Caco-2 (cell line): ENCODE data around the gene EMC7. TPM values are rescaled to one million over a fixed set of nuclear protein-coding genes. Genes with fewer than 3 reads are reported as not detected.

Experiments used
- BruUV-seq: library from RNA; stranded (reverse); fragments of 400-500 nt; replicated peaks from 2 replicates; lab custom pipeline; 2021; lab: Mats Ljungman, UMichigan
- CTCF ChIA-PET: fragments of 300-600 bp; sonication (Branson Sonifier 250); formaldehyde crosslinking; loops from one replicate; lab custom pipeline; 2022; ENCODE audit warnings: antibody characterized with exemption; lab: Charles Lee
- POLR2A ChIA-PET: fragments of 300-600 bp; sonication (Branson Sonifier 250); formaldehyde crosslinking; loops from one replicate; lab custom pipeline; 2022; ENCODE audit warnings: antibody characterized with exemption; lab: Charles Lee
- DNase-seq, 2 experiments: peaks; one replicate each; pipeline versions ENCODE4 v3.0.0 to v3.0.0-alpha.2; 2020 to 2022
- H3K27me3 ChIP-seq: replicated peaks from 2 replicates; pipeline ENCODE4 v1.6.0; 2011; ENCODE audit warnings: low read length; ENCODE audit not compliant: control insufficient read depth, insufficient read depth
- H3K36me3 ChIP-seq: 2 replicates; pipeline ENCODE4 v1.5.1; 2011; ENCODE audit warnings: low read length; ENCODE audit not compliant: control insufficient read depth, insufficient read depth
- H3K4me1 ChIP-seq: fragments of 250-450 bp; sonication (Bioruptor Pico); 2 replicates; pipeline ENCODE4 v1.5.1; 2020; ENCODE audit warnings: mild to moderate bottlenecking
- H3K4me3 ChIP-seq: 2 replicates; pipeline ENCODE4 v1.5.1; 2011; ENCODE audit warnings: low read depth, mild to moderate bottlenecking, control low read depth, low read length
- H3K9me3 ChIP-seq: fragments of 250-450 bp; sonication (Bioruptor Pico); 2 replicates; pipeline ENCODE4 v1.5.1; 2020; ENCODE audit warnings: mild to moderate bottlenecking, moderate library complexity
- H3K27ac Mint-ChIP-seq: one replicate; pipeline ENCODE4 v1.8.0; 2022; ENCODE audit warnings: mixed read lengths; ENCODE audit not compliant: unreplicated experiment
- H3K27me3 Mint-ChIP-seq: one replicate; pipeline ENCODE4 v1.8.0; 2022; ENCODE audit warnings: mixed read lengths; ENCODE audit not compliant: insufficient read depth, unreplicated experiment
- H3K36me3 Mint-ChIP-seq: one replicate; pipeline ENCODE4 v1.8.0; 2022; ENCODE audit warnings: mild to moderate bottlenecking, mixed read lengths; ENCODE audit not compliant: insufficient read depth, unreplicated experiment
- H3K4me1 Mint-ChIP-seq: one replicate; pipeline ENCODE4 v1.8.0; 2022; ENCODE audit warnings: low read depth, mixed read lengths; ENCODE audit not compliant: unreplicated experiment
- H3K4me3 Mint-ChIP-seq: one replicate; pipeline ENCODE4 v1.8.0; 2022; ENCODE audit warnings: mild to moderate bottlenecking, moderate library complexity, mixed read lengths; ENCODE audit not compliant: unreplicated experiment
- H3K9me3 Mint-ChIP-seq: one replicate; pipeline ENCODE4 v1.8.0; 2022; ENCODE audit warnings: mixed read lengths; ENCODE audit not compliant: unreplicated experiment
- intact Hi-C: fragments of 100-400 bp; cut with micrococcal nuclease; formaldehyde crosslinking; loops from one replicate; pipeline ENCODE4 v1.10.0; 2022; ENCODE audit not compliant: unreplicated experiment
- total RNA-seq: library from RNA; stranded (reverse); gene quantifications from 2 replicates; pipeline ENCODE4 v1.2.3, GENCODE V29; 2022
- TF ChIP-seq, protein P1 (sequence below), 2 experiments: fragments of 200-600 bp in 1 of 2; IDR thresholded peaks; 1 replicate in 1 of 2; 2 replicates in 1 of 2; pipeline versions ENCODE4 v1.5.1 to v1.8.0; 2011 to 2022; ENCODE audit warnings: antibody characterized with exemption in 1 of 2, control low read depth in 1 of 2, inconsistent platforms in 1 of 2, low read depth in 1 of 2, low read length in 1 of 2, mild to moderate bottlenecking in 1 of 2, moderate library complexity in 1 of 2; ENCODE audit not compliant: insufficient read depth in 1 of 2, severe bottlenecking in 1 of 2, unreplicated experiment in 1 of 2

Gene EMC7
- total RNA-seq, 1 experiment from 2014 or later: 74.2 TPM

- POLR2A ChIA-PET: interaction anchor here (1.6 kb wide), 1 partner anchor 23 kb away, joined by 4 read pairs; the partner anchor contains the start of genes EMC7 and PGBD4
- intact Hi-C loops: no loop called here
- Mint-ChIP-seq H3K27ac (no peak overlapping the region), H3K36me3 (peaks cover 6% of the 10 kb centered on the region), H3K4me1 (peaks cover 16% of the 10 kb centered on the region), H3K4me3 (no peak overlapping the region), H3K9me3 (no peaks in the 10 kb centered on the region), H3K27me3 (no peaks in the 10 kb centered on the region)
- H3K27me3 ChIP-seq: no peaks in the 10 kb centered on the region
- TF ChIP-seq, protein P1, sequence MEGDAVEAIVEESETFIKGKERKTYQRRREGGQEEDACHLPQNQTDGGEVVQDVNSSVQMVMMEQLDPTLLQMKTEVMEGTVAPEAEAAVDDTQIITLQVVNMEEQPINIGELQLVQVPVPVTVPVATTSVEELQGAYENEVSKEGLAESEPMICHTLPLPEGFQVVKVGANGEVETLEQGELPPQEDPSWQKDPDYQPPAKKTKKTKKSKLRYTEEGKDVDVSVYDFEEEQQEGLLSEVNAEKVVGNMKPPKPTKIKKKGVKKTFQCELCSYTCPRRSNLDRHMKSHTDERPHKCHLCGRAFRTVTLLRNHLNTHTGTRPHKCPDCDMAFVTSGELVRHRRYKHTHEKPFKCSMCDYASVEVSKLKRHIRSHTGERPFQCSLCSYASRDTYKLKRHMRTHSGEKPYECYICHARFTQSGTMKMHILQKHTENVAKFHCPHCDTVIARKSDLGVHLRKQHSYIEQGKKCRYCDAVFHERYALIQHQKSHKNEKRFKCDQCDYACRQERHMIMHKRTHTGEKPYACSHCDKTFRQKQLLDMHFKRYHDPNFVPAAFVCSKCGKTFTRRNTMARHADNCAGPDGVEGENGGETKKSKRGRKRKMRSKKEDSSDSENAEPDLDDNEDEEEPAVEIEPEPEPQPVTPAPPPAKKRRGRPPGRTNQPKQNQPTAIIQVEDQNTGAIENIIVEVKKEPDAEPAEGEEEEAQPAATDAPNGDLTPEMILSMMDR (IDR thresholded peaks at IDR 0.05; ENCODE audit: insufficient read depth in 1 of 2, low read depth in 1 of 2, low read length in 1 of 2, severe bottlenecking in 1 of 2, unreplicated experiment in 1 of 2): no peak
- H3K9me3 ChIP-seq: no peaks in the 10 kb centered on the region
- peaks cover 9% of the 10 kb centered on the region for H3K4me1 ChIP-seq
- no peak for DNase-seq
- H3K4me3 ChIP-seq: no peak overlapping the region
- no peaks in the 10 kb centered on the region for H3K36me3 ChIP-seq
- BruUV-seq: no TSS peak
- CTCF ChIA-PET: interaction anchor here (1.2 kb wide), 1 partner anchor 131 kb away, joined by 3 read pairs; the partner anchor contains the start of gene KATNBL1
These were observed 22.8 kb downstream of the EMC7 start for GRCh38 chr15:34078900-34079299.

DNA sequence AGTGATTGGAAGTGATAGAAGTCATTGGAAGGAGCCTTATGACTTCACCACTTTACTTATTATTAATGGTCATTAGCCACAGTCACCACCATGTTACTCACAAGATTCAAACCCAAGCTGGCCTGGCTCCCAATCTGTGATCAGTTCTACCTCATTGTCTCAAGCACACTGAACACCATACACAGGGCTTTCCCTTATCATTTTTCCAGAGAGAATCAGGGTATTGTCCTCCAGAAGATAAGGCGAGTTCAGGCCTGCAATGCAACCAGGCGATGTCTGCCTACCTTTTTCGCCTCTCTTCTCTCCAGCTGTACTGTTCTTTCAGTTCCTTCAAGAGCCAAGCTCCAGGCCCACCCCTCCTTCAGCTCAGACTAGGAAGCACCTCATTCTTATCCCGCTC is 24.9 kb downstream of the EMC7 start:
- peaks cover 16% of the 10 kb centered on the region for H3K4me1 Mint-ChIP-seq
- H3K4me3 Mint-ChIP-seq: no peak overlapping the region
- no peaks in the 10 kb centered on the region for H3K36me3 ChIP-seq
- H3K36me3 Mint-ChIP-seq: no peaks in the 10 kb centered on the region
- DNase-seq: no peak
- no peak overlapping the region for H3K27ac Mint-ChIP-seq
- peaks cover 9% of the 10 kb centered on the region for H3K4me1 ChIP-seq
- CTCF ChIA-PET: interaction anchor here (1.1 kb wide), 1 partner anchor 20 kb away, joined by 3 read pairs; no protein-coding TSS in a partner anchor
- no peaks in the 10 kb centered on the region for H3K27me3 ChIP-seq
- no peaks in the 10 kb centered on the region for H3K27me3 Mint-ChIP-seq
- POLR2A ChIA-PET: no interaction called here
- no peaks in the 10 kb centered on the region for H3K9me3 ChIP-seq
- BruUV-seq: no TSS peak
- intact Hi-C loops: no loop called here
- TF ChIP-seq, protein P1 (IDR thresholded peaks at IDR 0.05; ENCODE audit: insufficient read depth in 1 of 2, low read depth in 1 of 2, low read length in 1 of 2, severe bottlenecking in 1 of 2, unreplicated experiment in 1 of 2): no peak
- no peaks in the 10 kb centered on the region for H3K9me3 Mint-ChIP-seq
- H3K4me3 ChIP-seq: no peak overlapping the region

DNA sequence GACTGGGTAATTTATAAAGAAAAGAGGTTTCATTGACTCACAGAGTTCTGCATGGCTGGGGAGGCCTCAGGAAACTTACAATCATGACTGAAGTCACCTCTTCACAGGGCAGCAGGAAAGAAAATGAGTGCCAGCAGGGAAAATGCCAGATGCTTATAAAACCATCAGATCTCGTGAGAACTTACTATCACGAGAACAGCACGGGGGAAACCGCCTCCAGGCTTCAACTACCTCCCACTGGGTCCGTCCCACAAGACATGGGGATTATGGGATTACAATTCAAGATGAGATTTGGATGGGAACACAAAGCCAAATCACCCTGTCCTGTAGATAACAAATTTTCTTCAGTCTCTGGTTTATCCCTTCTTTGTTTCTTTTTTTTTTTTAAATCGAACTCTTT is 31.7 kb downstream of the EMC7 start:
- no TSS peak for BruUV-seq
- no peaks in the 10 kb centered on the region for H3K9me3 Mint-ChIP-seq
- ChIA-PET CTCF (no interaction called here), POLR2A (no interaction called here)
- Histone ChIP-seq H3K27me3 (no peaks in the 10 kb centered on the region), H3K4me1 (no peaks in the 10 kb centered on the region), H3K9me3 (no peaks in the 10 kb centered on the region), H3K4me3 (no peak overlapping the region), H3K36me3 (no peaks in the 10 kb centered on the region)
- H3K36me3 Mint-ChIP-seq: no peaks in the 10 kb centered on the region
- no peaks in the 10 kb centered on the region for H3K4me1 Mint-ChIP-seq
- no peaks in the 10 kb centered on the region for H3K27me3 Mint-ChIP-seq
- H3K27ac Mint-ChIP-seq: no peak overlapping the region
- DNase-seq: no peak
- TF ChIP-seq, protein P1 (IDR thresholded peaks at IDR 0.05; ENCODE audit: insufficient read depth in 1 of 2, low read depth in 1 of 2, low read length in 1 of 2, severe bottlenecking in 1 of 2, unreplicated experiment in 1 of 2): no peak
- intact Hi-C loops: no loop called here
- no peak overlapping the region for H3K4me3 Mint-ChIP-seq
